Measurements from ENCODE around the gene FOXRED1. TPM values are rescaled to one million over a fixed set of nuclear protein-coding genes. Genes with fewer than 3 reads are reported as not detected.

Gene FOXRED1
- total and polyA plus RNA-seq, 2 donors (not counting 1 experiment from before 2014, with no cell fraction given) = 26.1 to 46.0 TPM

- H3K4me2 ChIP-seq (replicated peaks; ENCODE audit: low read depth, low read length, poor library complexity, severe bottlenecking) = no peak overlapping the region
- no peak overlapping the region for H2AFZ ChIP-seq (ENCODE audit: insufficient read depth, low read depth, low read length, poor library complexity, severe bottlenecking)
- Mint-ChIP-seq H3K27ac (no peak overlapping the region), H3K4me3 (no peak overlapping the region), H3K27me3 (no peaks in the 10 kb centered on the region), H3K9me3 (ENCODE audit: insufficient read depth) (no peaks in the 10 kb centered on the region), H3K4me1 (peaks cover 2% of the 10 kb centered on the region)
- no peaks in the 10 kb centered on the region for H3K27me3 ChIP-seq (replicated peaks in 1 of 4; ENCODE audit: control extremely low read depth in 1 of 4, control insufficient read depth in 3 of 4, insufficient read depth in 4 of 4, low read length in 3 of 4)
- no peaks in the 10 kb centered on the region for H3K4me1 ChIP-seq (ENCODE audit: control insufficient read depth in 2 of 2, insufficient read depth in 2 of 2, low read length in 2 of 2)
- peaks cover 0 to 12% (median 0%) of the 10 kb centered on the region in 3 donors for H3K9me3 ChIP-seq (ENCODE audit: control extremely low read depth in 1 of 3, control insufficient read depth in 2 of 3, insufficient read depth in 1 of 3, low read length in 2 of 3)
- no peaks in the 10 kb centered on the region for H3K79me2 ChIP-seq (ENCODE audit: control insufficient read depth, insufficient read depth, low read length)
- TF ChIP-seq EZH2 (IDR thresholded peaks at IDR 0.05; ENCODE audit: borderline replicate concordance, insufficient read depth, low read depth, low read length, poor library complexity, severe bottlenecking) (no peak), CTCF (IDR thresholded peaks at IDR 0.05) (no peak)
- no peak overlapping the region for H3K9ac ChIP-seq (ENCODE audit: low read length)
- POLR2A ChIA-PET = no interaction called here
- ATAC-seq (ENCODE audit: low read depth) = no peak
- intact Hi-C loops (cut with micrococcal nuclease) = no loop called here
- H3K27ac ChIP-seq (ENCODE audit: low read length in 2 of 2) = no peak overlapping the region
- H4K20me1 ChIP-seq (ENCODE audit: control insufficient read depth, insufficient read depth, low read length, poor library complexity, severe bottlenecking) = no peaks in the 10 kb centered on the region
- H3K4me3 ChIP-seq (ENCODE audit: control extremely low read depth in 1 of 5, extremely low read depth in 1 of 5, insufficient read depth in 1 of 5, low read depth in 2 of 5, low read length in 4 of 5) = no peak overlapping the region
- DNase-seq = no peak
- WGBS (ENCODE audit: insufficient coverage) = 0% methylated on average over 1 of the region's 3 CpGs
- CTCF ChIA-PET = no interaction called here
- peaks cover 7 to 9% of the 10 kb centered on the region in 2 experiments for H3K36me3 ChIP-seq (replicated peaks in 1 of 2; ENCODE audit: control extremely low read depth in 1 of 2, control insufficient read depth in 1 of 2, extremely low read depth in 1 of 2, insufficient read depth in 2 of 2, low read length in 1 of 2)
Observed at GRCh38 chr11:126229858-126230540, 39.0 kb upstream of the FOXRED1 start.

- Histone ChIP-seq H3K27ac (ENCODE audit: low read length in 2 of 2) (no peak overlapping the region), H3K27me3 (replicated peaks in 1 of 4; ENCODE audit: control extremely low read depth in 1 of 4, control insufficient read depth in 3 of 4, insufficient read depth in 4 of 4, low read length in 3 of 4) (no peaks in the 10 kb centered on the region), H3K4me2 (replicated peaks; ENCODE audit: low read depth, low read length, poor library complexity, severe bottlenecking) (no peak overlapping the region), H3K36me3 (replicated peaks in 1 of 2; ENCODE audit: control extremely low read depth in 1 of 2, control insufficient read depth in 1 of 2, extremely low read depth in 1 of 2, insufficient read depth in 2 of 2, low read length in 1 of 2) (peaks cover 11 to 14% of the 10 kb centered on the region in 2 experiments), H2AFZ (ENCODE audit: insufficient read depth, low read depth, low read length, poor library complexity, severe bottlenecking) (no peak overlapping the region), H3K4me3 (ENCODE audit: control extremely low read depth in 1 of 5, extremely low read depth in 1 of 5, insufficient read depth in 1 of 5, low read depth in 2 of 5, low read length in 4 of 5) (no peak overlapping the region), H3K4me1 (ENCODE audit: control insufficient read depth in 2 of 2, insufficient read depth in 2 of 2, low read length in 2 of 2) (no peaks in the 10 kb centered on the region), H3K9ac (ENCODE audit: low read length) (no peak overlapping the region), H3K79me2 (ENCODE audit: control insufficient read depth, insufficient read depth, low read length) (no peaks in the 10 kb centered on the region), H3K9me3 (ENCODE audit: control extremely low read depth in 1 of 3, control insufficient read depth in 2 of 3, insufficient read depth in 1 of 3, low read length in 2 of 3) (no peaks in the 10 kb centered on the region), H4K20me1 (ENCODE audit: control insufficient read depth, insufficient read depth, low read length, poor library complexity, severe bottlenecking) (no peaks in the 10 kb centered on the region)
- Mint-ChIP-seq H3K27ac (no peak overlapping the region), H3K27me3 (no peaks in the 10 kb centered on the region), H3K9me3 (ENCODE audit: insufficient read depth) (no peaks in the 10 kb centered on the region), H3K4me3 (no peak overlapping the region), H3K4me1 (peaks cover 2% of the 10 kb centered on the region)
- no peak for ATAC-seq (ENCODE audit: low read depth)
- CTCF ChIA-PET = no interaction called here
- TF ChIP-seq EZH2 (IDR thresholded peaks at IDR 0.05; ENCODE audit: borderline replicate concordance, insufficient read depth, low read depth, low read length, poor library complexity, severe bottlenecking) (no peak), CTCF (IDR thresholded peaks at IDR 0.05) (no peak)
- no peak for DNase-seq
- POLR2A ChIA-PET = no interaction called here
- intact Hi-C loops (cut with micrococcal nuclease) = no loop called here
- 95% methylated on average over 4 of the region's 6 CpGs for WGBS (ENCODE audit: insufficient coverage)
Observed at GRCh38 chr11:126231725-126232459, 37.1 kb upstream of the FOXRED1 start.
